K562 (cell line): ENCODE measurements around the gene BTBD1. TPM values are rescaled to one million over a fixed set of nuclear protein-coding genes. Genes with fewer than 3 reads are reported as not detected.

ENCODE experiments used
- ARID1B ChIP-seq: fragments of 450-650 bp; IDR thresholded peaks from 2 replicates; pipeline ENCODE4 v1.6.1; 2016; ENCODE audit warnings: antibody characterized with exemption, mild to moderate bottlenecking, inconsistent platforms
- ATF7 ChIP-seq: fragments of 450-650 bp; IDR thresholded peaks from 2 replicates; pipeline ENCODE4 v1.7.1; 2014; ENCODE audit warnings: mild to moderate bottlenecking, moderate library complexity
- CBFA2T3 ChIP-seq: fragments of 450-650 bp; IDR thresholded peaks from 2 replicates; pipeline ENCODE4 v1.6.1; 2017
- CHCHD3 ChIP-seq: fragments of 250-450 bp; sonication (Bioruptor Pico); IDR thresholded peaks from 2 replicates; pipeline ENCODE4 v2.1.2; 2022; ENCODE audit warnings: mild to moderate bottlenecking
- CTBP1 ChIP-seq: fragments of 450-650 bp; IDR thresholded peaks from 2 replicates; pipeline ENCODE4 v1.6.1; 2016; ENCODE audit warnings: borderline replicate concordance
- EP300 ChIP-seq: IDR thresholded peaks from 2 replicates; pipeline ENCODE4 v1.6.1; 2012; ENCODE audit warnings: low read length, improper control_type of control experiment
- ETV6 ChIP-seq, 3 experiments: fragments of 150-350 bp in 1 of 3; sonication (generic) in 1 of 3; formaldehyde crosslinking in 1 of 3; IDR thresholded peaks; 2 replicates each; pipeline versions ENCODE4 v1.6.1 to v1.8.0; 2014 to 2022; ENCODE audit warnings: borderline replicate concordance in 2 of 3, low read depth in 2 of 3, antibody characterized with exemption in 1 of 3, low read length in 1 of 3, mild to moderate bottlenecking in 1 of 3, missing genetic modification reagents in 1 of 3
- GABPA ChIP-seq: fragments of 200-800 bp; sonication (Bioruptor generic); conservative IDR thresholded peaks from 2 replicates; pipeline ENCODE4 v1.6.1; 2016; ENCODE audit warnings: low read depth, missing genetic modification characterization, missing compliant biosample characterization
- HEY1 ChIP-seq: fragments of 250-450 bp; sonication (Bioruptor Pico); IDR thresholded peaks from 2 replicates; pipeline ENCODE4 v1.5.0; 2020; ENCODE audit warnings: mild to moderate bottlenecking, moderate library complexity, borderline replicate concordance
- KLF16 ChIP-seq: IDR thresholded peaks from 2 replicates; pipeline ENCODE4 v1.6.1; 2016; ENCODE audit warnings: antibody characterized with exemption
- RBBP5 ChIP-seq: fragments of 200-600 bp; sonication (generic); IDR thresholded peaks from 2 replicates; pipeline ENCODE4 v1.6.1; 2012; ENCODE audit warnings: borderline replicate concordance, mild to moderate bottlenecking, low read length, control low read depth, inconsistent platforms; ENCODE audit not compliant: insufficient read depth, poor library complexity, severe bottlenecking
- SMARCB1 ChIP-seq: IDR thresholded peaks from 2 replicates; pipeline ENCODE4 v1.6.1; 2011; ENCODE audit warnings: improper control_type of control experiment, low read depth; ENCODE audit not compliant: insufficient read length
- SMARCC2 ChIP-seq: fragments of 450-650 bp; IDR thresholded peaks from 2 replicates; pipeline ENCODE4 v1.6.1; 2017; ENCODE audit warnings: antibody characterized with exemption, moderate library complexity, mild to moderate bottlenecking, low read depth
- TAL1 ChIP-seq: fragments of 450-650 bp; IDR thresholded peaks from 2 replicates; pipeline ENCODE4 v1.6.1; 2016; ENCODE audit warnings: mild to moderate bottlenecking
- TEAD1 ChIP-seq, 2 experiments: fragments of 450-650 bp in 1 of 2; sonication (generic) in 1 of 2; formaldehyde crosslinking; IDR thresholded peaks; 2 replicates each; pipeline versions ENCODE4 v1.4.0 to v1.8.0; 2020 to 2022; ENCODE audit warnings: mild to moderate bottlenecking in 2 of 2, missing genetic modification reagents in 1 of 2
- ZFX ChIP-seq: sonication (generic); formaldehyde crosslinking; IDR thresholded peaks from 2 replicates; pipeline ENCODE4 v1.8.0; 2022; ENCODE audit warnings: mild to moderate bottlenecking, missing genetic modification reagents, moderate library complexity
- ZNF75A ChIP-seq: fragments of 450-650 bp; formaldehyde crosslinking; IDR thresholded peaks from 2 replicates; pipeline ENCODE4 v1.4.0; 2020; ENCODE audit warnings: mild to moderate bottlenecking
- ZZZ3 ChIP-seq: fragments of 450-650 bp; IDR thresholded peaks from 2 replicates; pipeline ENCODE4 v1.6.1; 2016; ENCODE audit warnings: antibody characterized with exemption, mild to moderate bottlenecking, moderate library complexity
- polyA plus RNA-seq, 8 experiments: library from polyadenylated mRNA; depleted of rRNA in 4 of 8; stranded (reverse) in 5 of 8; unstranded in 3 of 8; fragments of >200 nt; fragmentation: Nextera tagmentation in 2 of 8; fragmentation: Illumina TruSeq in 1 of 8; extraction: Ambion mirVana in 2 of 8; extraction: Trizol in 1 of 8; gene quantifications; 2 replicates each; pipeline versions ENCODE4 v1.2.1 to v1.2.3, GENCODE V29; 2011 to 2014; ENCODE audit warnings: inconsistent platforms in 1 of 8, missing spikeins in 1 of 8
- total RNA-seq, 7 experiments: library from RNA; depleted of rRNA in 6 of 7; stranded (reverse); fragments of >200 nt in 6 of 7; fragmentation: Illumina TruSeq in 2 of 7; extraction: Trizol in 2 of 7; gene quantifications; 2 replicates each; pipeline versions ENCODE4 v1.2.1 to v1.2.3, GENCODE V29; 2011 to 2021; ENCODE audit warnings: low replicate concordance in 1 of 7
- TF ChIP-seq, protein P1 (sequence below): sonication (generic); formaldehyde crosslinking; IDR thresholded peaks from 2 replicates; pipeline ENCODE4 v1.8.0; 2022; ENCODE audit warnings: mild to moderate bottlenecking, missing genetic modification reagents
- TF ChIP-seq, protein P2 (sequence below): sonication (generic); formaldehyde crosslinking; IDR thresholded peaks from 2 replicates; pipeline ENCODE4 v1.8.0; 2022; ENCODE audit warnings: mild to moderate bottlenecking, missing genetic modification reagents
- TF ChIP-seq, protein P3 (sequence below): sonication (generic); formaldehyde crosslinking; IDR thresholded peaks from 2 replicates; pipeline ENCODE4 v1.8.0; 2022; ENCODE audit warnings: missing genetic modification reagents, mild to moderate bottlenecking, borderline replicate concordance

Gene BTBD1
- total and polyA plus RNA-seq, 9 of the 15 experiments (the other 6 are each of a cell fraction or from before 2014, with no cell fraction given) = 19.4 to 106 (median 90.4) TPM

DNA sequence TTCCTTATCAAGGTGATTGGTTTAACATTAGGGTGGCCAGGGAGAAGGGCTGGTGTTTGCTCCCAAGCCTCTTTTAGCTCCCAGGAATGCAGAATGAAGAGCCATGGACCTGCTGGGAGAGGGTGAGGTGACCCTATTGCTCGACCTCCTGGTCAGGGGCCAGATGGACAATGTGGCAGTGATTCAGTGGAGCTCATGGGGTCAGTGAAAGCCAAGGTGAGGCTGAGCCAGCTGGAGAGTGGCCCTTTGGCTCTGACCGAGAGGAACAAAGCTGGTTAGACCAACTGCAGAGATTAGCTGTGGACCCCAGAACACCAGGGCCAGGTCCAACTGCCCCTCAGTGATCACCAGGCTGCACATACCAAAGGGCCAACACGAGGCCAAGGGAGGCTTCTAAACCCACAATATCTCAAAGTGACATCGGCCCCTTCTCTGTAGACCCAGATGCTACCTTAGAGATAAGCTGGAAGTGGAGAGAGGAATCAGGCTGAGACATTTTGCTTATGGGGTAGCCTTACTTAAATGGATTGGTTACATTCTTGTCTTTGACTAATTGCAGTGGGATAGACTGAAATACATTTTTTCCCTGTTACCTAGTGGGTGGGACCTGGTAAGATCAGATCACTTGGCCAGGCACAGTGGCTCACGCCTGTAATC is 15.8 kb upstream of the BTBD1 start (continued):
- TF ChIP-seq, protein P1, sequence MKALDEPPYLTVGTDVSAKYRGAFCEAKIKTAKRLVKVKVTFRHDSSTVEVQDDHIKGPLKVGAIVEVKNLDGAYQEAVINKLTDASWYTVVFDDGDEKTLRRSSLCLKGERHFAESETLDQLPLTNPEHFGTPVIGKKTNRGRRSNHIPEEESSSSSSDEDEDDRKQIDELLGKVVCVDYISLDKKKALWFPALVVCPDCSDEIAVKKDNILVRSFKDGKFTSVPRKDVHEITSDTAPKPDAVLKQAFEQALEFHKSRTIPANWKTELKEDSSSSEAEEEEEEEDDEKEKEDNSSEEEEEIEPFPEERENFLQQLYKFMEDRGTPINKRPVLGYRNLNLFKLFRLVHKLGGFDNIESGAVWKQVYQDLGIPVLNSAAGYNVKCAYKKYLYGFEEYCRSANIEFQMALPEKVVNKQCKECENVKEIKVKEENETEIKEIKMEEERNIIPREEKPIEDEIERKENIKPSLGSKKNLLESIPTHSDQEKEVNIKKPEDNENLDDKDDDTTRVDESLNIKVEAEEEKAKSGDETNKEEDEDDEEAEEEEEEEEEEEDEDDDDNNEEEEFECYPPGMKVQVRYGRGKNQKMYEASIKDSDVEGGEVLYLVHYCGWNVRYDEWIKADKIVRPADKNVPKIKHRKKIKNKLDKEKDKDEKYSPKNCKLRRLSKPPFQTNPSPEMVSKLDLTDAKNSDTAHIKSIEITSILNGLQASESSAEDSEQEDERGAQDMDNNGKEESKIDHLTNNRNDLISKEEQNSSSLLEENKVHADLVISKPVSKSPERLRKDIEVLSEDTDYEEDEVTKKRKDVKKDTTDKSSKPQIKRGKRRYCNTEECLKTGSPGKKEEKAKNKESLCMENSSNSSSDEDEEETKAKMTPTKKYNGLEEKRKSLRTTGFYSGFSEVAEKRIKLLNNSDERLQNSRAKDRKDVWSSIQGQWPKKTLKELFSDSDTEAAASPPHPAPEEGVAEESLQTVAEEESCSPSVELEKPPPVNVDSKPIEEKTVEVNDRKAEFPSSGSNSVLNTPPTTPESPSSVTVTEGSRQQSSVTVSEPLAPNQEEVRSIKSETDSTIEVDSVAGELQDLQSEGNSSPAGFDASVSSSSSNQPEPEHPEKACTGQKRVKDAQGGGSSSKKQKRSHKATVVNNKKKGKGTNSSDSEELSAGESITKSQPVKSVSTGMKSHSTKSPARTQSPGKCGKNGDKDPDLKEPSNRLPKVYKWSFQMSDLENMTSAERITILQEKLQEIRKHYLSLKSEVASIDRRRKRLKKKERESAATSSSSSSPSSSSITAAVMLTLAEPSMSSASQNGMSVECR (CRISPR knock-in tag) = no peak
- TF ChIP-seq ETV6 (IDR thresholded peaks at IDR 0.05; ENCODE audit: borderline replicate concordance in 1 of 2, low read depth in 2 of 2, low read length in 1 of 2) (no peak), ETV6 (CRISPR knock-in tag; IDR thresholded peaks at IDR 0.05; ENCODE audit: borderline replicate concordance) (no peak), CHCHD3 (CRISPR knock-in tag) (no peak), SMARCC2 (no peak), GABPA (tag) (no peak), CTBP1 (peak; percentile 43; the same call in 1 of the 2 replicates), ARID1B (peak; percentile 73), TEAD1 (CRISPR knock-in tag; IDR thresholded peaks at IDR 0.05) (no peak), SMARCB1 (no peak), TAL1 (peak; percentile 41), ZZZ3 (no peak), CBFA2T3 (peak; percentile 55), ATF7 (no peak), RBBP5 (no peak), HEY1 (CRISPR knock-in tag) (0 out of 2 replicates have a peak, but pooled peaks have one; percentile 4), ZNF75A (CRISPR knock-in tag) (no peak), KLF16 (no peak), EP300 (peak; percentile 38; the same call in 1 of the 2 replicates), ZFX (CRISPR knock-in tag) (no peak)
- TF ChIP-seq, protein P2, sequence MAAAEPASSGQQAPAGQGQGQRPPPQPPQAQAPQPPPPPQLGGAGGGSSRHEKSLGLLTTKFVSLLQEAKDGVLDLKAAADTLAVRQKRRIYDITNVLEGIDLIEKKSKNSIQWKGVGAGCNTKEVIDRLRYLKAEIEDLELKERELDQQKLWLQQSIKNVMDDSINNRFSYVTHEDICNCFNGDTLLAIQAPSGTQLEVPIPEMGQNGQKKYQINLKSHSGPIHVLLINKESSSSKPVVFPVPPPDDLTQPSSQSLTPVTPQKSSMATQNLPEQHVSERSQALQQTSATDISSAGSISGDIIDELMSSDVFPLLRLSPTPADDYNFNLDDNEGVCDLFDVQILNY (CRISPR knock-in tag) = no peak
- TF ChIP-seq, protein P3, sequence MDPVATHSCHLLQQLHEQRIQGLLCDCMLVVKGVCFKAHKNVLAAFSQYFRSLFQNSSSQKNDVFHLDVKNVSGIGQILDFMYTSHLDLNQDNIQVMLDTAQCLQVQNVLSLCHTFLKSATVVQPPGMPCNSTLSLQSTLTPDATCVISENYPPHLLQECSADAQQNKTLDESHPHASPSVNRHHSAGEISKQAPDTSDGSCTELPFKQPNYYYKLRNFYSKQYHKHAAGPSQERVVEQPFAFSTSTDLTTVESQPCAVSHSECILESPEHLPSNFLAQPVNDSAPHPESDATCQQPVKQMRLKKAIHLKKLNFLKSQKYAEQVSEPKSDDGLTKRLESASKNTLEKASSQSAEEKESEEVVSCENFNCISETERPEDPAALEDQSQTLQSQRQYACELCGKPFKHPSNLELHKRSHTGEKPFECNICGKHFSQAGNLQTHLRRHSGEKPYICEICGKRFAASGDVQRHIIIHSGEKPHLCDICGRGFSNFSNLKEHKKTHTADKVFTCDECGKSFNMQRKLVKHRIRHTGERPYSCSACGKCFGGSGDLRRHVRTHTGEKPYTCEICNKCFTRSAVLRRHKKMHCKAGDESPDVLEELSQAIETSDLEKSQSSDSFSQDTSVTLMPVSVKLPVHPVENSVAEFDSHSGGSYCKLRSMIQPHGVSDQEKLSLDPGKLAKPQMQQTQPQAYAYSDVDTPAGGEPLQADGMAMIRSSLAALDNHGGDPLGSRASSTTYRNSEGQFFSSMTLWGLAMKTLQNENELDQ (CRISPR knock-in tag) = no peak
